Stomach (tissue), 4 donors: Measurements from ENCODE around the gene RERE.

Experiments used
- CTCF ChIP-seq, 7 experiments: fragments of 450-650 bp in 4 of 7; fragments of 200-600 bp in 3 of 7; sonication (generic) in 3 of 7; IDR thresholded peaks; one replicate each; pipeline ENCODE4 v1.5.1; 2016 to 2019; ENCODE audit warnings: antibody characterized with exemption in 7 of 7, control low read depth in 2 of 7, mild to moderate bottlenecking in 1 of 7
- POLR2A ChIP-seq, 4 donors: fragments of 450-650 bp; IDR thresholded peaks; one replicate each; pipeline ENCODE4 v1.6.1; 2016; ENCODE audit warnings: antibody characterized with exemption in 4 of 4, control low read depth in 2 of 4, mild to moderate bottlenecking in 1 of 4, moderate library complexity in 1 of 4

GRCh38 chr1:8574985-8575384, 242.5 kb downstream of the RERE start:
- no peak for TF ChIP-seq CTCF (IDR thresholded peaks at IDR 0.05)
- no peak for TF ChIP-seq POLR2A (IDR thresholded peaks at IDR 0.05)
